ENCODE results near the gene TSPO. TPM values are rescaled to one million over a fixed set of nuclear protein-coding genes. Genes with fewer than 3 reads are reported as not detected.

Gene TSPO
- polyA plus RNA-seq, 6 donors from 2014 or later, result 247 to 323 (median 288) TPM

- Mint-ChIP-seq H3K4me1 (peaks cover 40 to 58% (median 51%) of the 10 kb centered on the region in 3 donors), H3K27ac (peak overlapping the region in 1 of 6 donors; percentile 73), H3K36me3 (no peaks in the 10 kb centered on the region), H3K27me3 (peaks cover 34 to 61% (median 48%) of the 10 kb centered on the region in 3 donors), H3K4me3 (peak overlapping the region in 5 of 8 donors; percentile 26 to 76 (median 52)), H3K9me3 (no peaks in the 10 kb centered on the region)
- ATAC-seq (ENCODE audit: low read depth in 2 of 2) (no peak), DNase-seq (no peak)
These were observed 33.1 kb upstream of the TSPO start for GRCh38 chr22:43118024-43118849.

- H3K4me1 Mint-ChIP-seq, result peaks cover 40 to 51% (median 50%) of the 10 kb centered on the region in 3 donors
- DNase-seq, result peak; percentile 35
- H3K27me3 Mint-ChIP-seq, result peaks cover 34 to 56% (median 42%) of the 10 kb centered on the region in 3 donors
- H3K9me3 Mint-ChIP-seq, result no peaks in the 10 kb centered on the region
- peak; percentile 45 to 53 for ATAC-seq (ENCODE audit: low read depth in 2 of 2)
- no peak overlapping the region for H3K27ac Mint-ChIP-seq
- no peaks in the 10 kb centered on the region for H3K36me3 Mint-ChIP-seq
- peak overlapping the region in 6 of 8 donors; percentile 6 to 76 (median 56) for H3K4me3 Mint-ChIP-seq
These were observed 32.4 kb upstream of the TSPO start for GRCh38 chr22:43118953-43119458.

GRCh38 chr22:43126501-43127165, 24.7 kb upstream of the TSPO start:
- ATAC-seq (ENCODE audit: low read depth in 2 of 2) (no peak), DNase-seq (no peak)
- Mint-ChIP-seq H3K4me3 (no peak overlapping the region), H3K27me3 (peaks cover 22 to 67% (median 42%) of the 10 kb centered on the region in 3 donors), H3K27ac (peak overlapping the region in 2 of 6 donors; percentile 25 to 54), H3K36me3 (no peaks in the 10 kb centered on the region), H3K4me1 (peaks cover 17 to 32% (median 19%) of the 10 kb centered on the region in 3 donors), H3K9me3 (no peaks in the 10 kb centered on the region)

GRCh38 chr22:43127166-43127908, 24.0 kb upstream of the TSPO start:
- no peak overlapping the region for H3K4me3 Mint-ChIP-seq
- no peak overlapping the region for H3K27ac Mint-ChIP-seq
- no peaks in the 10 kb centered on the region for H3K9me3 Mint-ChIP-seq
- DNase-seq, result no peak
- peaks cover 12 to 25% (median 13%) of the 10 kb centered on the region in 3 donors for H3K4me1 Mint-ChIP-seq
- H3K36me3 Mint-ChIP-seq, result peaks cover 0 to 5% of the 10 kb centered on the region in 2 donors
- H3K27me3 Mint-ChIP-seq, result peaks cover 18 to 60% (median 35%) of the 10 kb centered on the region in 3 donors
- no peak for ATAC-seq (ENCODE audit: low read depth in 2 of 2)

- Mint-ChIP-seq H3K36me3 (peaks cover 0 to 8% of the 10 kb centered on the region in 2 donors), H3K9me3 (no peaks in the 10 kb centered on the region), H3K27ac (no peak overlapping the region), H3K4me1 (peaks cover 8 to 21% (median 9%) of the 10 kb centered on the region in 3 donors), H3K4me3 (peak overlapping the region in 1 of 8 donors; percentile 37), H3K27me3 (peaks cover 15 to 53% (median 30%) of the 10 kb centered on the region in 3 donors)
- peak in 1 of 2 donors; percentile 22 for ATAC-seq (ENCODE audit: low read depth in 2 of 2)
- no peak for DNase-seq
These were observed 23.2 kb upstream of the TSPO start for GRCh38 chr22:43128116-43128515.

GRCh38 chr22:43128928-43129424, 22.4 kb upstream of the TSPO start:
- peak overlapping the region in 1 of 8 donors; percentile 66 for H3K4me3 Mint-ChIP-seq
- ATAC-seq (ENCODE audit: low read depth in 2 of 2) (peak; percentile 54 to 67), DNase-seq (no peak)
- H3K36me3 Mint-ChIP-seq, result peaks cover 4 to 8% of the 10 kb centered on the region in 2 donors
- no peaks in the 10 kb centered on the region for H3K9me3 Mint-ChIP-seq
- no peak overlapping the region for H3K27ac Mint-ChIP-seq
- peaks cover 8 to 21% (median 9%) of the 10 kb centered on the region in 3 donors for H3K4me1 Mint-ChIP-seq
- H3K27me3 Mint-ChIP-seq, result peaks cover 15 to 50% (median 25%) of the 10 kb centered on the region in 3 donors

GRCh38 chr22:43129426-43130425, 21.6 kb upstream of the TSPO start:
- peaks cover 4 to 8% of the 10 kb centered on the region in 2 donors for H3K36me3 Mint-ChIP-seq
- H3K27me3 Mint-ChIP-seq, result peaks cover 10 to 42% (median 22%) of the 10 kb centered on the region in 3 donors
- H3K4me1 Mint-ChIP-seq, result peaks cover 8 to 21% (median 9%) of the 10 kb centered on the region in 3 donors
- no peak overlapping the region for H3K27ac Mint-ChIP-seq
- H3K9me3 Mint-ChIP-seq, result no peaks in the 10 kb centered on the region
- DNase-seq (no peak), ATAC-seq (ENCODE audit: low read depth in 2 of 2) (no peak)
- peak overlapping the region in 1 of 8 donors; percentile 13 for H3K4me3 Mint-ChIP-seq

GRCh38 chr22:43131773-43132501, 19.4 kb upstream of the TSPO start:
- ATAC-seq (ENCODE audit: low read depth in 2 of 2) (no peak), DNase-seq (no peak)
- peaks cover 12 to 21% (median 15%) of the 10 kb centered on the region in 3 donors for H3K4me1 Mint-ChIP-seq
- H3K9me3 Mint-ChIP-seq, result no peaks in the 10 kb centered on the region
- peaks cover 4 to 29% (median 22%) of the 10 kb centered on the region in 3 donors for H3K27me3 Mint-ChIP-seq
- peaks cover 4 to 8% of the 10 kb centered on the region in 2 donors for H3K36me3 Mint-ChIP-seq
- H3K27ac Mint-ChIP-seq, result no peak overlapping the region
- no peak overlapping the region for H3K4me3 Mint-ChIP-seq

GRCh38 chr22:43133401-43133800, 18.0 kb upstream of the TSPO start:
- ATAC-seq (ENCODE audit: low read depth in 2 of 2), result no peak
- Mint-ChIP-seq H3K9me3 (no peaks in the 10 kb centered on the region), H3K4me3 (no peak overlapping the region), H3K27me3 (peaks cover 0 to 17% (median 14%) of the 10 kb centered on the region in 3 donors), H3K27ac (no peak overlapping the region), H3K4me1 (peaks cover 8 to 15% (median 12%) of the 10 kb centered on the region in 3 donors), H3K36me3 (peaks cover 4 to 8% of the 10 kb centered on the region in 2 donors)
- DNase-seq, result no peak

- H3K9me3 Mint-ChIP-seq, result no peaks in the 10 kb centered on the region
- H3K36me3 Mint-ChIP-seq, result peaks cover 4 to 8% of the 10 kb centered on the region in 2 donors
- H3K4me3 Mint-ChIP-seq, result peak overlapping the region in 1 of 8 donors; percentile 68
- DNase-seq, result no peak
- H3K4me1 Mint-ChIP-seq, result peaks cover 4 to 5% (median 5%) of the 10 kb centered on the region in 3 donors
- no peak overlapping the region for H3K27ac Mint-ChIP-seq
- peaks cover 0 to 6% (median 5%) of the 10 kb centered on the region in 3 donors for H3K27me3 Mint-ChIP-seq
- ATAC-seq (ENCODE audit: low read depth in 2 of 2), result no peak
These were observed 16.8 kb upstream of the TSPO start for GRCh38 chr22:43134553-43134952.

- Mint-ChIP-seq H3K4me1 (peaks cover 4 to 5% (median 4%) of the 10 kb centered on the region in 3 donors), H3K27ac (no peak overlapping the region), H3K27me3 (peaks cover 0 to 2% (median 0%) of the 10 kb centered on the region in 3 donors), H3K4me3 (no peak overlapping the region), H3K9me3 (no peaks in the 10 kb centered on the region), H3K36me3 (peaks cover 4 to 8% of the 10 kb centered on the region in 2 donors)
- DNase-seq (no peak), ATAC-seq (ENCODE audit: low read depth in 2 of 2) (no peak)
These were observed 15.8 kb upstream of the TSPO start for GRCh38 chr22:43135565-43135964.
